K562 (cell line): ENCODE measurements around the gene KRTAP1-3.

Experiments used
- ADNP ChIP-seq: fragments of 200-800 bp; sonication (Bioruptor generic); IDR thresholded peaks from 2 replicates; pipeline ENCODE4 v1.6.1; 2016; ENCODE audit warnings: missing genetic modification characterization, missing compliant biosample characterization
- TF ChIP-seq, protein P1 (sequence below), 3 experiments: IDR thresholded peaks in 2 of 3; conservative IDR thresholded peaks in 1 of 3; 2 replicates each; pipeline ENCODE4 v1.5.1; 2011 to 2012; ENCODE audit warnings: low read length in 3 of 3, mild to moderate bottlenecking in 3 of 3, control low read depth in 2 of 3, improper control_type of control experiment in 1 of 3, inconsistent platforms in 1 of 3, low read depth in 1 of 3, mixed read lengths in 1 of 3, moderate library complexity in 1 of 3; ENCODE audit not compliant: insufficient read depth in 2 of 3

DNA sequence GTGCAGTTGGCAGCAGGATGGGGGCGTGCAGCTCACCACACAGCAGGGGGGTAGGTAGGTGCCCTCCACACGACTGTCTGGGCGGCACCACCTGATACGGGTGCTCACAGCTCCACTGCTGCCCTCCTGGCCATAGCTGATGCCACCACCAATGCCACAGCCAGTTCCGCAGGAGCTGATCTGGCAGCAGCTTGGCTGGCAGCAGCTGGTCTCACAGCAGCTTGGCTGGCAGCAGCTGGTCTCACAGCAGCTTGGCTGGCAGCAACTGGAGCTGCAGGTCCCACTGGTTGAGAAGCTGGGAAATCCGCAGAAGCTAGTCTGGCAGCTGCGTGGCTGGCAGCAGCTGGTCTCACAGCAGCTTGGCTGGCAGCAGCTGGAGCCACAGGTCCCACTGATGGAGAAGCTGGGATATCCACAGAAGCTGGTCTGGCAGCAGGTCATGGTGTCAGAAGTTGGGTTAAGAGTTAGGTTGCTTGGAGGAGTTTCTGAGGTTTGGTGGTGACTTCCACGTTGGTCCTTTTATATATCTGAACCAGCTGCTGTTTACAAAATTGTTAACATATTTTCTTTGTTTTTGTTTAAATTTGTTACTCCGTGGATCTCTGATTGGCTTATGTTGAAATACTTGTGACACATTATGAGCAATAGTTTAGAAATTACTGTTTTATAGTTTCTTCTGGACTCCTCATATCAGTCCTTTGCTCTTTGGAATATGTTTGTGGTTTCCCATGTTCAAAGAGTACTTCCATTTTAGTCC lies 7.8 kb downstream of the KRTAP1-3 start, which contains the start of gene KRTAP1-5:
- TF ChIP-seq, protein P1, sequence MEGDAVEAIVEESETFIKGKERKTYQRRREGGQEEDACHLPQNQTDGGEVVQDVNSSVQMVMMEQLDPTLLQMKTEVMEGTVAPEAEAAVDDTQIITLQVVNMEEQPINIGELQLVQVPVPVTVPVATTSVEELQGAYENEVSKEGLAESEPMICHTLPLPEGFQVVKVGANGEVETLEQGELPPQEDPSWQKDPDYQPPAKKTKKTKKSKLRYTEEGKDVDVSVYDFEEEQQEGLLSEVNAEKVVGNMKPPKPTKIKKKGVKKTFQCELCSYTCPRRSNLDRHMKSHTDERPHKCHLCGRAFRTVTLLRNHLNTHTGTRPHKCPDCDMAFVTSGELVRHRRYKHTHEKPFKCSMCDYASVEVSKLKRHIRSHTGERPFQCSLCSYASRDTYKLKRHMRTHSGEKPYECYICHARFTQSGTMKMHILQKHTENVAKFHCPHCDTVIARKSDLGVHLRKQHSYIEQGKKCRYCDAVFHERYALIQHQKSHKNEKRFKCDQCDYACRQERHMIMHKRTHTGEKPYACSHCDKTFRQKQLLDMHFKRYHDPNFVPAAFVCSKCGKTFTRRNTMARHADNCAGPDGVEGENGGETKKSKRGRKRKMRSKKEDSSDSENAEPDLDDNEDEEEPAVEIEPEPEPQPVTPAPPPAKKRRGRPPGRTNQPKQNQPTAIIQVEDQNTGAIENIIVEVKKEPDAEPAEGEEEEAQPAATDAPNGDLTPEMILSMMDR (IDR thresholded peaks at IDR 0.05 in 2 of 3, conservative IDR thresholded peaks at IDR 0.05 in 1 of 3; ENCODE audit: insufficient read depth in 2 of 3, low read depth in 1 of 3, low read length in 3 of 3) = no peak
- TF ChIP-seq ADNP (tag) = no peak
